Measurements from ENCODE around the gene GRN. TPM values are rescaled to one million over a fixed set of nuclear protein-coding genes. Genes with fewer than 3 reads are reported as not detected.
A peak's percentile ranks its signal among the peaks of the same experiment; 100 is the strongest.

GRN gene
- total and polyA plus RNA-seq, 2 of the 8 experiments (the other 6 are each of a cell fraction or from before 2014, with no cell fraction given): 108 to 387 TPM

GRCh38 chr17:44383363-44383762, 38.3 kb downstream of the GRN start:
- Histone ChIP-seq H4K8ac (ENCODE audit: extremely low read depth, insufficient read depth, low read length) (no peak overlapping the region), H2BK12ac (ENCODE audit: low read depth, low read length) (no peak overlapping the region), H2BK15ac (ENCODE audit: low read length) (no peak overlapping the region), H2BK20ac (ENCODE audit: low read length) (no peak overlapping the region), H3K79me1 (ENCODE audit: low read depth, low read length) (no peaks in the 10 kb centered on the region), H3K9me3 (ENCODE audit: insufficient read depth in 2 of 2, low read depth in 1 of 2, low read length in 1 of 2) (no peaks in the 10 kb centered on the region), H2BK120ac (replicated peaks; ENCODE audit: low read depth, low read length) (no peak overlapping the region), H3K23me2 (ENCODE audit: low read depth, low read length) (peaks cover 12% of the 10 kb centered on the region; the same call in 1 of the 2 replicates), H3K14ac (ENCODE audit: insufficient read length) (no peak overlapping the region), H3K27ac (ENCODE audit: low read depth, low read length) (no peak overlapping the region), H3K36me3 (ENCODE audit: control insufficient read depth in 2 of 4, insufficient read depth in 4 of 4, low read length in 3 of 4) (no peaks in the 10 kb centered on the region), H4K5ac (ENCODE audit: insufficient read length, low read depth, low read length) (no peak overlapping the region), H2AK5ac (ENCODE audit: low read depth, low read length) (no peak overlapping the region), H3K23ac (ENCODE audit: insufficient read length) (no peak overlapping the region), H3K9ac (replicated peaks in 1 of 4; ENCODE audit: extremely low read depth in 1 of 4, low read depth in 3 of 4, low read length in 3 of 4) (no peak overlapping the region), H3K4ac (replicated peaks; ENCODE audit: insufficient read length, low read depth, low read length) (no peak overlapping the region), H2AFZ (ENCODE audit: low read length) (no peak overlapping the region), H2BK5ac (ENCODE audit: low read depth, low read length) (no peak overlapping the region), H4K20me1 (replicated peaks in 1 of 2; ENCODE audit: control insufficient read depth in 1 of 2, insufficient read depth in 2 of 2, low read length in 2 of 2) (peaks cover 0 to 4% of the 10 kb centered on the region in 2 experiments), H3K4me3 (ENCODE audit: extremely low read depth in 1 of 4, insufficient read depth in 2 of 4, low read depth in 3 of 4, low read length in 4 of 4) (no peak overlapping the region), H4K91ac (replicated peaks; ENCODE audit: insufficient read length, low read length) (no peak overlapping the region), H3K18ac (ENCODE audit: extremely low read depth, low read length) (no peak overlapping the region), H3K79me2 (ENCODE audit: control insufficient read depth in 1 of 2, insufficient read depth in 2 of 2, low read length in 2 of 2) (no peaks in the 10 kb centered on the region), H3K4me1 (replicated peaks in 1 of 4; ENCODE audit: control insufficient read depth in 3 of 4, insufficient read depth in 4 of 4, low read length in 3 of 4) (peaks cover 3 to 21% (median 7%) of the 10 kb centered on the region in 4 experiments; a peak in 6 of 7 replicates), H3K4me2 (ENCODE audit: insufficient read depth in 1 of 2, low read depth in 2 of 2, low read length in 2 of 2) (peak overlapping the region; percentile 5 to 84; a peak in 2 of 4 replicates), H3K27me3 (replicated peaks in 1 of 4; ENCODE audit: control insufficient read depth in 3 of 4, extremely low read depth in 1 of 4, insufficient read depth in 3 of 4, low read length in 3 of 4) (peaks cover 10 to 34% (median 31%) of the 10 kb centered on the region in 4 experiments), H3K56ac (replicated peaks; ENCODE audit: insufficient read length, low read depth, low read length) (no peak overlapping the region)
- FAIRE-seq (no peak), DNase-seq (ENCODE audit: low read depth in 1 of 2, low spot score in 2 of 2) (no peak)
- ChIA-PET CTCF (ENCODE audit: partially characterized antibody) (interaction anchor here (1.5 kb wide), 1 partner anchor 28 kb away, joined by 3 read pairs; no protein-coding TSS in a partner anchor), POLR2A (ENCODE audit: partially characterized antibody) (no interaction called here)
- WGBS, 2 experiments (ENCODE audit: extremely low coverage in 1 of 2, insufficient coverage in 1 of 2, insufficient read length in 1 of 2, insufficient replicate concordance in 2 of 2, low coverage in 1 of 2, low lambda C conversion rate in 2 of 2, missing lambda C conversion rate in 1 of 2): 87% methylated on average over 15 of the region's 15 CpGs; no CpG with 5 or more reads in 1 of the 2 experiments
- no peak for TF ChIP-seq ATF3 (IDR thresholded peaks at IDR 0.05; ENCODE audit: insufficient read depth, low read depth, low read length)
- no peak for TF ChIP-seq EGR1 (IDR thresholded peaks at IDR 0.05; ENCODE audit: borderline replicate concordance, low read depth, low read length)
- TF ChIP-seq SRF (IDR thresholded peaks at IDR 0.05; ENCODE audit: low read depth, low read length): no peak
- TF ChIP-seq SAP30 (IDR thresholded peaks at IDR 0.05; ENCODE audit: insufficient read depth, insufficient replicate concordance, low read length): no peak
- no peak for TF ChIP-seq SP4 (IDR thresholded peaks at IDR 0.05; ENCODE audit: low read length)
- TF ChIP-seq RBBP5 (IDR thresholded peaks at IDR 0.05; ENCODE audit: borderline replicate concordance, low read depth, low read length): no peak
- TF ChIP-seq CBX5 (IDR thresholded peaks at IDR 0.05; ENCODE audit: low read depth, low read length): no peak
- TF ChIP-seq RFX5 (IDR thresholded peaks at IDR 0.05; ENCODE audit: borderline replicate concordance, low read depth, low read length): no peak
- TF ChIP-seq GABPA (IDR thresholded peaks at IDR 0.05; ENCODE audit: borderline replicate concordance, insufficient read depth, low read length): no peak
- TF ChIP-seq RAD21 (IDR thresholded peaks at IDR 0.05 in 1 of 2, conservative IDR thresholded peaks at IDR 0.05 in 1 of 2; ENCODE audit: low read depth in 2 of 2, low read length in 2 of 2): no peak
- TF ChIP-seq ASH2L (IDR thresholded peaks at IDR 0.05; ENCODE audit: low read length): no peak
- TF ChIP-seq KDM1A (IDR thresholded peaks at IDR 0.05; ENCODE audit: borderline replicate concordance, low read length): no peak
